NB4 (cell line): Measurements from ENCODE around the gene PAM16.

ENCODE experiments used
- DNase-seq: peaks from one replicate; pipeline ENCODE4 v3.0.0; 2010; ENCODE audit warnings: low read depth
- H3K4me3 ChIP-seq: one replicate; pipeline ENCODE4 v1.5.1; 2011; ENCODE audit warnings: mild to moderate bottlenecking, low read depth, low read length, moderate library complexity
- MYC ChIP-seq: IDR thresholded peaks from 2 replicates; pipeline ENCODE4 v1.6.1; 2011; ENCODE audit warnings: low read depth, low read length
- POLR2A ChIP-seq: IDR thresholded peaks from 2 replicates; pipeline ENCODE4 v1.6.1; 2011; ENCODE audit warnings: mild to moderate bottlenecking; ENCODE audit not compliant: insufficient read length; ENCODE audit errors: extremely low read depth
- TF ChIP-seq, protein P1 (sequence below): IDR thresholded peaks from 2 replicates; pipeline ENCODE4 v1.6.1; 2011; ENCODE audit warnings: low read depth, low read length
- TF ChIP-seq, protein P2 (sequence below): IDR thresholded peaks from one replicate; pipeline ENCODE4 v1.5.1; 2012; ENCODE audit warnings: low read depth, low read length

PAM16 gene

DNA sequence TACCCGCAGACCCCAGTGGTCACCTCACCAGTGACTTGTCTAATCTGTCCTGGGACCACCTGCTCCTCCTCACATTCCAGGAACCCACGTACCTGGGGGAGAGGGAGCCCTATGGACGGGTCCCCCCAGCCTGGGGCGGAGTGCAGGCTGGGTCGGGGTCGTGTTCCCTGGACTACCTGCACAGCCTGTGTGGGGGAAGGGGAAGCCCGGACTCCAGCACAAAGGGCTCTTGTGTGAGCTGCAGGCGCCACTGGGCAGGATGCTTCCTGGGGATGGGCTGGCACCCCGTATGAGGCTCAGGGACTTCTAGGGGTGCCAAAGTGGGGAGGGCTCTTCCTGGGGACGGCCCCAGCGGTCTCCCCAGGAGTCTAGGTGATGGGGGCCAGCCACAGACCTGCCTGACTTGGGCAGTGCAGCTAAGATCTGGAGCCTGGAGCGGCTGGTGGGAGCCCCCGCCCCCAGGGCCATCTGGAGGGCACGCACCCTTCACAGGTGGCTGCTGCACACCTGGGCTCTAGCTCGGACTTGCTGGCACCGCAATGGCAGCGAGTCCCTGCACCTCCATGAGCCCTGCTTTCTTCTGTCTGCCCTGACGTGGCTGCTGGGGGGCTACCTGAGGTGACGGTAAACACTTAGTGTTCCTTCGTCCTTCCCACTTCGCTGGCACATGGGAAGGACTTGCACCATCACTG lies 28.0 kb upstream of the PAM16 start:
- no peak for DNase-seq
- H3K4me3 ChIP-seq: no peak overlapping the region
- TF ChIP-seq, protein P1, sequence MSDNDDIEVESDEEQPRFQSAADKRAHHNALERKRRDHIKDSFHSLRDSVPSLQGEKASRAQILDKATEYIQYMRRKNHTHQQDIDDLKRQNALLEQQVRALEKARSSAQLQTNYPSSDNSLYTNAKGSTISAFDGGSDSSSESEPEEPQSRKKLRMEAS: no peak
- TF ChIP-seq MYC (no peak), POLR2A (no peak)
- TF ChIP-seq, protein P2, sequence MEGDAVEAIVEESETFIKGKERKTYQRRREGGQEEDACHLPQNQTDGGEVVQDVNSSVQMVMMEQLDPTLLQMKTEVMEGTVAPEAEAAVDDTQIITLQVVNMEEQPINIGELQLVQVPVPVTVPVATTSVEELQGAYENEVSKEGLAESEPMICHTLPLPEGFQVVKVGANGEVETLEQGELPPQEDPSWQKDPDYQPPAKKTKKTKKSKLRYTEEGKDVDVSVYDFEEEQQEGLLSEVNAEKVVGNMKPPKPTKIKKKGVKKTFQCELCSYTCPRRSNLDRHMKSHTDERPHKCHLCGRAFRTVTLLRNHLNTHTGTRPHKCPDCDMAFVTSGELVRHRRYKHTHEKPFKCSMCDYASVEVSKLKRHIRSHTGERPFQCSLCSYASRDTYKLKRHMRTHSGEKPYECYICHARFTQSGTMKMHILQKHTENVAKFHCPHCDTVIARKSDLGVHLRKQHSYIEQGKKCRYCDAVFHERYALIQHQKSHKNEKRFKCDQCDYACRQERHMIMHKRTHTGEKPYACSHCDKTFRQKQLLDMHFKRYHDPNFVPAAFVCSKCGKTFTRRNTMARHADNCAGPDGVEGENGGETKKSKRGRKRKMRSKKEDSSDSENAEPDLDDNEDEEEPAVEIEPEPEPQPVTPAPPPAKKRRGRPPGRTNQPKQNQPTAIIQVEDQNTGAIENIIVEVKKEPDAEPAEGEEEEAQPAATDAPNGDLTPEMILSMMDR: no peak

DNA sequence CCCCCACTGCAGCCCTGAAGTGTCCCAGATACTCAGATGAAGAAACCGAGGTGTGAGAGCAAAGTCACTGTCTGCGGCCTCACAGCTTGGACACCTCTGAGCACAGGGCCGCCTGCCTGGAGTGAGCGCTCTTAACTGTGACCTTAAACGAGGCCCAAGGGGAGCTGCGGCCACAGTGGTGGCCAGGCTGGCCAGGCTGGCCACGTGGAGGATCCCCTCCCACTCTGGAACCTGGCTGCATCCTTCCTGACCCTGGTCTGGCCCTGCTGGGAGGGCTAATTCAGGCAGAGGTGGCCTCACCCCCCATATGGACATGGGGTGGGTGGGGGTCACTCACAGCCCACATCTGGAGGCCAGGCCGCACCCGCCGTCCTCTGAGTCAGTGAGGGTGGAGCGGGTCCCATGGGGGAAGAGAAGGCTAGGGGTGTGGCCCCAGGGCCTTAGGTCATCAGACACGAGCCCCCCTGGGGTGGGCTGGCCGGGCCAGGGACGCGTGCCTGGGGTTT lies 27.1 kb upstream of the PAM16 start:
- DNase-seq: no peak
- TF ChIP-seq POLR2A (no peak), MYC (no peak)
- TF ChIP-seq, protein P1: no peak
- TF ChIP-seq, protein P2: no peak
- H3K4me3 ChIP-seq: no peak overlapping the region

DNA sequence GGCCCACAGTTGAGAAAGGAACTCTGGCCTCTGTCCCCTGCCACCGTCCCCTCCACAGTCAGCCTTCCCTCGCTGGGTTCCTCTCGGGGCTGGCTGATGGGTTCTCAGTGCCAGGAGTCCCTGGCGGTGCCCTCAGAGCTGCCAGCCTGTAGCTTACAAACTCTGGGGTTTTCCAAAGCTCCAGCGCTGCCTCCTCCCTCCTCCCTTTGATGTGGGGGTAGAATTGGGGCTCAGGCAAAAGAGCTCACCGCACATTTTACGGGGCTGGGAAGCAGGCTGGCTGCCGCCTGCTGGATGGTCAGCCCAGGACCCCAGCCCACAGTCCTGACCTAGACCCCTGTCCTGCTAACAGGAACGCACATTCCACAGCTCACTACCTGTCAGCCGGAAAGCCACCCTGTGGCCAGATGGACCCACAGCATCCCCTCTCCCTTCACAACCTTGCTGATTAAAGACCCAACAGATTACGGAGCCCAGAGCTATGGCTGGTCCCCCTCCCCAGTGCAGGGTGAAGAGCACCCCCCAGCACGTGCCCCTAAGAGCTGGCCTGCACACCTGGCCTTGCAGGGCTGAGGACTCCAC lies 26.5 kb upstream of the PAM16 start:
- TF ChIP-seq, protein P2: peak; percentile 9
- TF ChIP-seq MYC: no peak
- no peak overlapping the region for H3K4me3 ChIP-seq
- DNase-seq: no peak

DNA sequence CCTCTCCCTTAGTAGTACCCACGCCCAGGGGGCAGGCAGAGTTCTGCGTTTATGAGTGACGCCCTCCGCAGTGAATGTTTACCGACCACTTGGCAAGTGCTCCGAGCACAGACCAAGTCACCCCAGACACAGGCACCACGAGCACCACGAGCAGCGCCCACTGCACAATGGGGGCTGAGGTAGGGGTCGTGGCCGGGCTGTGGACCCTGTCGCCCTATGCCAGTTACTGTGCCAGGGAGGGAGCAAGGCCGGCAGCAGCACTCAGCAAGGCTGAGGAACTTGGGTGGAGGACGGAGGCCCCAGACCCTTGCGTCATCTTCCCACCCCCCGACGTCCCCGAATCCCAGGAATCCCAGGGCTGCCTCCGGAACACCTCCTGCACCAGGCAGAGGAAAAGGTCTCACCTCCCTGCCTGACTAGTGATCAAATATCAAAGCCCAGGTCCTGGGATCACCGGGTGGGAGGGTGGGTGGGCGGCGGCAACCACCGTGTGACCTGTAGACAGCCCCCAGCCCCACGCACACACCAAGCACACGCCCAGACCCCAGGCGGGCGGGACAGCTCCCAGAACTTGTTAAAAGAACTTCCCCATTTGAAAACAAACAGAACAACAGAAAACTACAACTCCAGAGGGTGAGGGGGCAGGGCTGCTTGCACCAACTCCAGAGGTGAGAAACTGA lies 25.9 kb upstream of the PAM16 start:
- no peak overlapping the region for H3K4me3 ChIP-seq
- no peak for TF ChIP-seq MYC
- TF ChIP-seq, protein P1: no peak
- no peak for TF ChIP-seq POLR2A
- TF ChIP-seq, protein P2: no peak
- DNase-seq: no peak

DNA sequence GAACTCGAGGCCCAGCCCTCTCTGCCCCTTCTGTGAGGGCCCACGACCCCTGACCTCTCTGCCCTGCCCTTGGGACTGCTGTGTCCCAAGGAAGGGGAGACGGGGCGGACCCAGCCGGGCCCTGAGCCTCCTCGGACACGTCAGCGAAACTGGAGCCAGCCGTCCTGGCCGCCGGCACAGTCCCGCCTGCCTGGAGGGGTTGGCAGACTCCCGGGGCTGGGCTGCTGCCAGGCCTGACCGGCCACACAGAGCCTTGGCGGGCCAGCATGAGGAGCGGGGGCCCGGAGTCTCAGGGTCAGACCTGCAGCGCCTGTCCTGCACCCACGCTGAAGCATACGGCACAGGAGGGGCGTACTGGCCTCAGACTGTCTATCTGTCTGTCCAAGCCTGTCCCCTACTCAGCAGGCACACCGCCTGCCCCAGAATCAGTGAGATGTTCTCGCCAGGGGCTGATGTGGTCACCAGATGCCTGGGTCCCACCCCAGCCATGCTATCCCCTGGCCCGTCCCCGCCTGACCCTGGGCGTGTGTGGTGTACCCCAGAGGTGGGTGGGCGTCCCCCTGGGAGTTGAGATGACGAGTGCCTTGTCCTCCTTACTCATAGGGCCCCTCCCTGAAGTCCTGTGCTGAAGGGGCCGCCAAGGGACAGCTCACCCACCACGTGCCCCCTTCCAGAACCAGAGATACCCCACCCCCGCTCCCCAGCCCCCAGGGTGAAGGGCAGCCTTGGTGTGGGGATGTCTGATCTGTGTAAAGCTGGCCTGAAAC lies 25.2 kb upstream of the PAM16 start:
- no peak for DNase-seq
- H3K4me3 ChIP-seq: no peak overlapping the region
- TF ChIP-seq, protein P1: no peak
- TF ChIP-seq MYC (no peak), POLR2A (no peak)
- TF ChIP-seq, protein P2: no peak
